ENCODE data around the gene VWA7.
A peak's percentile ranks its signal among the peaks of the same experiment; 100 is the strongest.
"Not testable (repeated sequence)": the region's sequence is repeated elsewhere in the genome, so short reads cannot be mapped to it uniquely, and the experiment has no call there.

The VWA7 gene

DNA sequence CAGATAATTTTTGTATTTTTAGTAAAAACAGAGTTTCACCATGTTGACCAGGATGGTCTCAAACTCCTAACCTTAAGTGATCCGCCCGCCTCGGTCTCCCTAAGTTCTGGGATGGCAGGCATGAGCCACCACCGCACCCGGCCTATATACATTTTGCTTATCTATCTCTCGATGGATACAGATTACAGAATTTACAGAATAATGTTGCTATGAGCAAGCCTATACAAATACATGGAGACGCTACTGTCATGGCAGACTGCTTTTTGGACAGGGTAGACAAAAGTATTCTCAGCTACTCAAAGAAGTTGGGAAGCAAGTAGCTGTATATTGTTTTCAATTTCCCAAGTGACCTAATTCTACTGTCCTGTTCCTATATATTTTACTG, 36.3 kb upstream of the VWA7 start:
- Mint-ChIP-seq H3K9me3 (no peaks in the 10 kb centered on the region), H3K36me3 (ENCODE audit: low read depth) (no peaks in the 10 kb centered on the region), H3K4me3 (peak overlapping the region; percentile 65), H3K27me3 (no peaks in the 10 kb centered on the region), H3K4me1 (ENCODE audit: low read depth) (peaks cover 45% of the 10 kb centered on the region), H3K27ac (peak overlapping the region; percentile 86)

- no peaks in the 10 kb centered on the region for H3K27me3 Mint-ChIP-seq
- peaks cover 38% of the 10 kb centered on the region for H3K4me1 Mint-ChIP-seq (ENCODE audit: low read depth)
- H3K36me3 Mint-ChIP-seq (ENCODE audit: low read depth): no peaks in the 10 kb centered on the region
- H3K4me3 Mint-ChIP-seq: no peak overlapping the region
- H3K9me3 Mint-ChIP-seq: no peaks in the 10 kb centered on the region
- H3K27ac Mint-ChIP-seq: no peak overlapping the region
These were observed 34.5 kb upstream of the VWA7 start for GRCh38 chr6:31811645-31812044.

GRCh38 chr6:31808599-31808998, 31.5 kb upstream of the VWA7 start:
- not testable (repeated sequence) for H3K27me3 Mint-ChIP-seq, H3K4me3 Mint-ChIP-seq, H3K27ac Mint-ChIP-seq, H3K9me3 Mint-ChIP-seq
- peaks cover 39% of the 10 kb centered on the region for H3K4me1 Mint-ChIP-seq (ENCODE audit: low read depth)
- peaks cover 11% of the 10 kb centered on the region for H3K36me3 Mint-ChIP-seq (ENCODE audit: low read depth)

DNA sequence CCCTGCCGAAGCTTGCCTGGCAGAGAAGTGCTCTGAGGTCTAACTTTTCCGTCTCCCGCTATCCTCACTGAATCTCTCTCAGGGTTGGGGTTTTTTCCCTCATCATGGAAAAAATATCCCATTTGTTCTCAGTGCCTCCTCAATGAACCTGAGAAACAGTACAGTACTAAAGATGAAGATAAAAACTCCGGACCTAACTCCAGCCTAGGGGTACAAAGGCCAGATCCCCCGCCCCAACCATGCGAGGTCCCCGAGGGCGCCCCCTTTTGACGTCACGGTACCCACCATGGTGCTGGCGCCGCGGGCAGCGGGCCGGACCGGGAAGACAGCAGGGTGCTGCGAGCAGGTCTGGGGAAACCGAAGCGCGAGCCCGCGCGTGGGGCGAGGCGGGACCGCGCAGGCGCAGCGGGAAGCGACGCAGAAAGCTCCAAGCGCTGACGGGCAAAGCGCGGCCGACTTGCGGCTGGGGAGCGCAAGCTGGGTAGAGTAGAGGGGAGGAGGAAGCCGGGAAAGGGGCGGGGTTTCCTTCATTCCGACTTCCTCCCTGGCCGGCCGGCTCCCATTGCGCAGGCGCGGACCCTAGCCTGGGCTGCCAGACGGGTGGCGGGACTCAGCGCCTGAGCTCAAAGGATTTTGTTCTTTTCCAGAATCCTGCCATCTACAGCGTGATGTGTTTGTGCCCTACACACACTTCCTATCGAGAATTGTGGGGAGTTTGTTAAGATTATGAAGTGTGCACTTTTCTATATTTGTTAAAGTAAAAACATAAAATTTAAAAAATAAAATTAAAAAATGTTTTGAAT, 29.5 kb upstream of the VWA7 start, which contains the start of gene LSM2:
Gene LSM2 (minus strand): TSS at position 497 of the 803 bp plus-strand sequence. CDS start 209 bp downstream, at position 288.
- Mint-ChIP-seq H3K36me3 (ENCODE audit: low read depth) (peaks cover 19% of the 10 kb centered on the region), H3K27ac (peak within 1 kb of the TSS; percentile 97), H3K27me3 (no peaks in the 10 kb centered on the region), H3K4me3 (peak within 1 kb of the TSS; percentile 99), H3K9me3 (no peaks in the 10 kb centered on the region), H3K4me1 (ENCODE audit: low read depth) (peaks cover 29% of the 10 kb centered on the region)

- Mint-ChIP-seq H3K4me1 (ENCODE audit: low read depth) (peaks cover 32% of the 10 kb centered on the region), H3K4me3 (peak overlapping the region; percentile 99), H3K27me3 (no peaks in the 10 kb centered on the region), H3K9me3 (no peaks in the 10 kb centered on the region), H3K27ac (peak overlapping the region; percentile 97), H3K36me3 (ENCODE audit: low read depth) (peaks cover 26% of the 10 kb centered on the region)
These were observed 28.9 kb upstream of the VWA7 start for GRCh38 chr6:31805939-31806469.

DNA sequence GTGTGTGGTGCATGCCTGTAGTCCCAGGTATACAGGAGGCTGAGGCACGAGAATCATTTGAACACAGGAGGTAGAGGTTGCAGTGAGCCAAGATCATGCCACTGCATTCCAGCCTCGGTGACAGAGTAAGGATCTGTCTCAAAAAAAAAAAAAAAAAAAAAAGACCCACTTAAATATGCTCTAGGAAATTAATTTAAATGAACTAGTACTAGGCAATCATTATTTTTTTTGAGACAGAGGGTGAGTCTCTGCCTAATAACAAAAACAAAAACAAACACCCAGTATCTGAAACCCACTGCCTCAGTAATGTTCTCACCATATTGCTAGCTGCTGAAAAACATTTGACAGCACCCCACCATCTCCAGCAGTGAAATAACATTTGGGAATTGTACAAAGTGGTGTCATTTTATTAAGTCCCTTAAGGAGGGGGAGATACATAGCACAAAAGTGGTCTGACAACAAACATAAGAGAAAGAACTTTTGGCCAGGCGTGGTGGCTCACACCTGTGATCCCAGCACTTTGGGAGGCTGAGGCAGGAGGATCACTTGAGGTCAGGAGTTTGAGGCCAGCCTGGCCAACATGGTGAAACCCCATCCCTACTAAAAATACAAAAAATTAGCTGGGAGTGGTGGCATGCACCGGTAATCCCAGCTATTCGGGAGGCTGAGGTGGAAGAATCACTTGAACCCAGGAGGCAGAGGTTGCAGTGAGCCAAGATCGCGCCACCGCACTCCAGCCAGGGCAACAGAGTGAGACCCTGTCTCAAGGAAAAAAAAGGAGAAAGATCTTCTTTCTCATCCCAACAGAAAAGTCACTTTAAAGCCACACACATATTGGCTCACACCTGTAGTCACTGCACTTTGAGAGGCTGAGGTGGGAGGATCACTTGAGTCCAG, 24.2 kb upstream of the VWA7 start:
- not testable (repeated sequence) for H3K9me3 Mint-ChIP-seq, H3K27ac Mint-ChIP-seq, H3K4me3 Mint-ChIP-seq, H3K27me3 Mint-ChIP-seq
- peaks cover 24% of the 10 kb centered on the region for H3K36me3 Mint-ChIP-seq (ENCODE audit: low read depth)
- peaks cover 46% of the 10 kb centered on the region for H3K4me1 Mint-ChIP-seq (ENCODE audit: low read depth)

DNA sequence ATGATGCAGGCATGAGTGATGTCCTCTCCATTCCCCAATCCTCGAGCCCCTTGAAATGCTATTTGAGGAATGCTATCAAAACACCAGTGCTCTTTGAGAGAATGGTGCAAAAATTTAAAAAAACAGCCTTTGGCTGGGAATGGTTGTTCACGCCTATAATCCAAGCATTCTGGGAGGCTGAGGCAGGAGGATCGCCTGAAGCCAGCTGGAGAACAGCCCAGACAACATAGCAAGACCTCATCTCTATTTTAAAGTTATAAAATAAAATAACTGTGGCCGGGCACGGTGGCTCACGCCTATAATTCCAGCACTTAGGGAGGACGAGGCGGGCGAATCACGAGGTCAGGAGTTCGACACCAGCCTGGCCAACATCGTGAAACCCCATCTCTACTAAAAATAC, 22.7 kb upstream of the VWA7 start:
- Mint-ChIP-seq H3K9me3 (no peaks in the 10 kb centered on the region), H3K36me3 (ENCODE audit: low read depth) (peaks cover 22% of the 10 kb centered on the region), H3K4me1 (ENCODE audit: low read depth) (peaks cover 48% of the 10 kb centered on the region), H3K27ac (no peak overlapping the region), H3K27me3 (no peaks in the 10 kb centered on the region), H3K4me3 (no peak overlapping the region)

DNA sequence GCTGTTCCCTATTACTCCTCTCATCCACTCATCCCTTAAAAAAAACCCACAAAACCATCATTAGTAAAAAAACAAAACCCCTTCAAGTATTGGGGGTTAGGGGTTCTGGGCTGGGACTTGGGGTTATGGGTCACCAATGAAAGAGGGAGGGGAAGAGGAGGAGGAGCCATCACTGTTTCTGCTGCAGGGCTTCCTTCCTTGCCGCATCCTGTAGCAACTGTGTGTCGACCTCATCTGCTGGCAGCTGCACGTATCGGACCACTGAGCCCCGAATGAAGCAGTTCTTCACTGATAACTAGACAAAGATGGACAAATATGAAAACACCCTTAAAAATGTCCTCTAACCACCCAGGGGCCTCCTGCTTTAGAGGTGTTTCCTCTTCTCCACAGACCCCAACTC, 20.5 kb upstream of the VWA7 start:
- no peaks in the 10 kb centered on the region for H3K9me3 Mint-ChIP-seq
- H3K36me3 Mint-ChIP-seq (ENCODE audit: low read depth): peaks cover 24% of the 10 kb centered on the region
- peaks cover 52% of the 10 kb centered on the region for H3K4me1 Mint-ChIP-seq (ENCODE audit: low read depth)
- peak overlapping the region; percentile 74 for H3K27ac Mint-ChIP-seq
- H3K27me3 Mint-ChIP-seq: no peaks in the 10 kb centered on the region
- peak overlapping the region; percentile 19 for H3K4me3 Mint-ChIP-seq

GRCh38 chr6:31796993-31797385, 19.9 kb upstream of the VWA7 start:
- Mint-ChIP-seq H3K4me1 (ENCODE audit: low read depth) (peaks cover 56% of the 10 kb centered on the region), H3K9me3 (no peaks in the 10 kb centered on the region), H3K36me3 (ENCODE audit: low read depth) (peaks cover 30% of the 10 kb centered on the region), H3K27ac (peak overlapping the region; percentile 24), H3K4me3 (peak overlapping the region; percentile 25), H3K27me3 (no peaks in the 10 kb centered on the region)

DNA sequence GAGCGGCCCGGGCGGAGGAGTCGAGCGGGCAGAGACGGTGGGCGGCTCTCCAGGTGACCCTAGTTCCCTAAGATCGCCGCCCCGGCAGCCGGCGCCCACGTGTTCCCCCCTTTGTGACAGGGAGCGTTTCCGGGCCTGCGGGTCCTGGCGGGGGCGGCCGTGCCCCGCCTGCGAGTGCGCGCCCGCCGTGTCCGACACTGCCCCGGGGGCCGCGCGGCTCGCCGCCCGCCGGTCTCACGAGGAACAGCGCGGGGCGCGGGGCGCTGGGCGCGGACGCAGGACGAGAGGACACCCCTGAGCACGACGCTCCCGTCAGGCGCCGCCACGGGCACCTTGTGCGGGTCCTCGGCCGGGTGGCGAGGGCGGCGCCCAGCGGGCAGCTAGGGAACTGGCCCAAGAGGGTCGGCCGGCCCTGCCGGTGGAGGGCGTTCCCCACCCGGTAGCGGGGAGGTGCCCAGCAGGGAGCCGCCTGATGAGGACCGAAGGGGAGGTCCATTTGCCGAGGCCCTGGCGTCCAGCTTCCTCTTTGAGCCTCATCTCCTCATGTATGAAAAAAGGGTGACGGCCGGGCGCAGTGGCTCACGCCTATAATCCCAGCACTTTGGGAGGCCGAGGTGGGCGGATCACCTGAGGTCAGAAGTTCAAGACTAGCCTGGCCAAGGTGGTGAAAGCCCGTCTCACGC, 18.6 kb upstream of the VWA7 start, which contains the start of gene VARS1:
Gene VARS1 (minus strand): TSS at position 137 of the 683 bp plus-strand sequence. CDS start 535 bp downstream, outside the sequence.
- Mint-ChIP-seq H3K36me3 (ENCODE audit: low read depth) (peaks cover 32% of the 10 kb centered on the region), H3K4me1 (ENCODE audit: low read depth) (peaks cover 57% of the 10 kb centered on the region), H3K27ac (peak within 1 kb of the TSS; percentile 98)

GRCh38 chr6:31794866-31795615, 17.9 kb upstream of the VWA7 start:
- Mint-ChIP-seq H3K4me3 (peak overlapping the region; percentile 87), H3K4me1 (ENCODE audit: low read depth) (peaks cover 61% of the 10 kb centered on the region), H3K9me3 (no peaks in the 10 kb centered on the region), H3K27me3 (no peaks in the 10 kb centered on the region), H3K36me3 (ENCODE audit: low read depth) (peaks cover 38% of the 10 kb centered on the region), H3K27ac (peak overlapping the region; percentile 98)

More for the DNA sequence above, 18.6 kb upstream of the VWA7 start, which contains the start of gene VARS1:
- Mint-ChIP-seq H3K9me3 (no peaks in the 10 kb centered on the region), H3K4me3 (peak within 1 kb of the TSS; percentile 87), H3K27me3 (no peaks in the 10 kb centered on the region)

- H3K36me3 Mint-ChIP-seq (ENCODE audit: low read depth): peaks cover 43% of the 10 kb centered on the region
- H3K27ac Mint-ChIP-seq: peak overlapping the region; percentile 82
- peaks cover 64% of the 10 kb centered on the region for H3K4me1 Mint-ChIP-seq (ENCODE audit: low read depth)
- H3K4me3 Mint-ChIP-seq: peak overlapping the region; percentile 87
- H3K27me3 Mint-ChIP-seq: no peaks in the 10 kb centered on the region
- H3K9me3 Mint-ChIP-seq: no peaks in the 10 kb centered on the region
These were observed 17.3 kb upstream of the VWA7 start for GRCh38 chr6:31794294-31794865.

DNA sequence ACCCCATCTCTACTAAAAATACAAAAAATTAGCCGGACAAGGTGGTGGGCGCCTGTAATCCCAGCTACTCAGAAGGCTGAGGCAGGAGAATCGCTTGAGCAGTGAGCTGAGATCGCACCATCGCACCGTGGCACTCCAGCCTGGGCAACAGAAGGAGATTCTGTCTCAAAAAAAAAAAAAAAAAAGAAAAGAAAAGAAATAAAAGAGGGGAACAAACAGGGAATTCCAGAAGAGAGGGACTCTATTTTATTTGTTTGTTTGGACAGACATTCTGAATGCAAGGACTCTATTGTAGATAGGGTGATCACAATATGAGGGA, 16.8 kb upstream of the VWA7 start:
- H3K27me3 Mint-ChIP-seq, H3K9me3 Mint-ChIP-seq: not testable (repeated sequence)
- H3K36me3 Mint-ChIP-seq (ENCODE audit: low read depth): peaks cover 48% of the 10 kb centered on the region
- H3K4me1 Mint-ChIP-seq (ENCODE audit: low read depth): peaks cover 65% of the 10 kb centered on the region
- H3K27ac Mint-ChIP-seq: peak overlapping the region; percentile 82
- peak overlapping the region; percentile 87 for H3K4me3 Mint-ChIP-seq

DNA sequence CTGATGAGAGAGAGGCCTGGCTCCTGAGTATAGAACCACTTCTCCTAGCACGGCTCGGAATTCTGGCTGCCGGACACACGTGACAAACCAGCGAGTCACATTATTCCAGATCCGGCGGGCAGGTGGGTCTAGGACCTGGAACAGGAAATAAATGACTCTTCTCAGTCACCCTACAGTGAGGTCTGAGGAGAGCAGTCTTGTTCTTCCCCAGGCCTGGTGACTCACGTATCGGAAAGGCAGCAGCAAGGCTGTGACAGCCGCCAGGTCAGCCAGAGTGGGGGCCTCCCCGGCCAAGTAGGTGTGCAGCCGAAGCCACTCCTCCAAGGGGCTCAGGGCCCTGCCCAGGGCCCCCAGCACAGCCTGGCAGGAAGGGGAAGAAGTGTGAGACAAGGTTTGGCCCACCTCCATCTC, 15.6 kb upstream of the VWA7 start:
- H3K36me3 Mint-ChIP-seq (ENCODE audit: low read depth): peaks cover 49% of the 10 kb centered on the region
- H3K4me3 Mint-ChIP-seq: peak overlapping the region; percentile 87
- peaks cover 56% of the 10 kb centered on the region for H3K4me1 Mint-ChIP-seq (ENCODE audit: low read depth)
- H3K9me3 Mint-ChIP-seq: no peaks in the 10 kb centered on the region
- no peaks in the 10 kb centered on the region for H3K27me3 Mint-ChIP-seq
- peak overlapping the region; percentile 67 for H3K27ac Mint-ChIP-seq

All from stimulated activated naive CD8-positive, alpha-beta T cell treated with anti-CD3 and anti-CD28 coated beads, Interleukin-15, Interleukin-2, amounts not matched to agents 100 ng/mL and 50 ng/mL, for 24 hours (primary cell).